ENCODE data around the gene VLDLR.

VLDLR gene

GRCh38 chr9:2662496-2662895, 40.9 kb downstream of the VLDLR start:
- peak in 44 of 56 donors; percentile 4 to 72 (median 30) for DNase-seq

GRCh38 chr9:2663461-2664173, 42.0 kb downstream of the VLDLR start:
- no peak for DNase-seq

GRCh38 chr9:2664174-2665065, 42.8 kb downstream of the VLDLR start:
- DNase-seq = no peak

- no peak for DNase-seq
Measured at GRCh38 chr9:2666569-2666968, 45.0 kb downstream of the VLDLR start.

- DNase-seq = no peak
Measured at GRCh38 chr9:2673161-2673560, 51.6 kb downstream of the VLDLR start.

GRCh38 chr9:2674141-2674824, 52.7 kb downstream of the VLDLR start:
- no peak for DNase-seq

- no peak for DNase-seq
Measured at GRCh38 chr9:2675834-2676233, 54.2 kb downstream of the VLDLR start.

- no peak for DNase-seq
Measured at GRCh38 chr9:2676466-2676865, 54.9 kb downstream of the VLDLR start.

GRCh38 chr9:2677915-2678889, 56.6 kb downstream of the VLDLR start:
- no peak for DNase-seq

- no peak for DNase-seq
Measured at GRCh38 chr9:2679011-2679410, 57.4 kb downstream of the VLDLR start.

- no peak for DNase-seq
Measured at GRCh38 chr9:2681981-2682380, 60.4 kb downstream of the VLDLR start.

GRCh38 chr9:2686911-2687310, 65.3 kb downstream of the VLDLR start:
- no peak for DNase-seq

- no peak for DNase-seq
Measured at GRCh38 chr9:2688636-2689035, 67.0 kb downstream of the VLDLR start.

GRCh38 chr9:2691212-2691611, 69.6 kb downstream of the VLDLR start:
- no peak for DNase-seq

- no peak for DNase-seq
Measured at GRCh38 chr9:2691626-2692025, 70.0 kb downstream of the VLDLR start.

- no peak for DNase-seq
Measured at GRCh38 chr9:2693056-2693455, 71.5 kb downstream of the VLDLR start.

GRCh38 chr9:2697492-2697891, 75.9 kb downstream of the VLDLR start:
- no peak for DNase-seq

- DNase-seq = no peak
Measured at GRCh38 chr9:2700398-2700797, 78.8 kb downstream of the VLDLR start.

- no peak for DNase-seq
Measured at GRCh38 chr9:2700909-2701550, 79.4 kb downstream of the VLDLR start.

GRCh38 chr9:2704504-2704903, 82.9 kb downstream of the VLDLR start:
- DNase-seq = no peak

Measured in nucleus accumbens (tissue), 56 donors.